Measurements from ENCODE around the gene PRPSAP1.

- TF ChIP-seq CTCF (IDR thresholded peaks at IDR 0.05) (no peak), POLR2A (IDR thresholded peaks at IDR 0.05) (no peak)
Observed at GRCh38 chr17:76314392-76315227, 39.1 kb downstream of the PRPSAP1 start.
